ENCODE measurements around the gene DKKL1. TPM values are rescaled to one million over a fixed set of nuclear protein-coding genes. Genes with fewer than 3 reads are reported as not detected.

DKKL1 gene
- total and polyA plus RNA-seq, 7 experiments from 2014 or later = not detected

DNA sequence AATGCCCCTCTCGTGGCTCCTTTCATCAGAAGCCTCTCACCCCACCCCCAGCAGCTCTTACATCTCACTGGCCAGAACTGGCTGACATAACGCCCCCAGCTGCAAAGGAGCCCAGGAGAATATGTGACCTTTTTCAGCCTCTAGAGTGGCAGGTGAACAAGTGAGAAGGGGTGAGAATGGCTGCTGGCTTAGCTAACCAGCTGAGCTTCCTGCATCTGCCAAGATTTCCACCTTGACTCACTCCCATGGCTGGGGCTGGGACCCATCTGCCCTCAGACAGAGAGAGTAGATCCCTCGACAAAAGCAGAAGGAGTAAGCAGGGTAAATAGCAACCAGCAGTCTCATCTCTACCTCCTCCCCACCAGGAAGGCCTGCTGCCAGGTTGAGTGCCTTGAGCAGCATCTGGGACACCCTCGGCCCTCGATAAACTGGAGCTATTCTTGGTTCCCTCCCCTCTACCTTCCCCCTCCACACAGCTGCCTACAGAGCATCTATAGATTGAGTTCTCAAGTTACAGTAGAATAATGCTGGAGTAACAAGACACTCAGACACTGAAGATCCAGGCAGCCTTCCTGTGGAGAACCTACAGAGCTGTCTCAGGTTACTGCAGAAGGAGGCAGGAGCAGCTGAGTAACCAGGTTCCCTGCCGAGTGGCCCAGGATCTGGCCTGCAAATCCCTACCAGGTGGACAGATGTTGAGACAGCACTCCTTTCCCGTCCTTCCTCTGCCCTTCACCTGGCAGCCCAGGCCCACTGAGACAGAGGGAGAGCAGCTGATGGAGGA lies 39.9 kb downstream of the DKKL1 start:
- intact Hi-C loops (cut with micrococcal nuclease) = no loop called here
- DNase-seq (no peak), ATAC-seq (no peak)
- CTCF ChIA-PET = interaction anchor here (0.8 to 1.0 kb wide), 2 partner anchors 36 to 66 kb away, joined by 3 read pairs; no protein-coding TSS in a partner anchor
- peaks cover 14 to 55% (median 28%) of the 10 kb centered on the region in 7 donors for H3K4me1 Mint-ChIP-seq
- no peak overlapping the region for H3K4me3 ChIP-seq (ENCODE audit: low read length)
- no peak overlapping the region for H3K27ac ChIP-seq (ENCODE audit: low read depth, low read length)
- peaks cover 0 to 24% of the 10 kb centered on the region in 2 donors for H3K4me1 ChIP-seq (ENCODE audit: control insufficient read depth in 2 of 2, insufficient read depth in 2 of 2, low read length in 2 of 2)
- H3K27me3 ChIP-seq (ENCODE audit: control insufficient read depth in 2 of 2, insufficient read depth in 2 of 2, low read length in 2 of 2) = no peaks in the 10 kb centered on the region
- peaks cover 0 to 2% (median 0%) of the 10 kb centered on the region in 11 donors for H3K9me3 Mint-ChIP-seq
- H3K4me3 Mint-ChIP-seq = peak overlapping the region in 1 of 10 donors; percentile 16
- POLR2A ChIA-PET = interaction anchor here (1.1 kb wide), 1 partner anchor 9 kb away, joined by 3 read pairs; no protein-coding TSS in a partner anchor
- H3K9me3 ChIP-seq (ENCODE audit: control insufficient read depth in 2 of 3, low read length in 3 of 3) = no peaks in the 10 kb centered on the region
- peaks cover 0 to 4% (median 0%) of the 10 kb centered on the region in 5 donors for H3K27me3 Mint-ChIP-seq
- no peaks in the 10 kb centered on the region for H3K36me3 Mint-ChIP-seq
- H3K36me3 ChIP-seq (ENCODE audit: control insufficient read depth in 2 of 3, insufficient read depth in 3 of 3, low read length in 3 of 3) = no peaks in the 10 kb centered on the region
- H3K27ac Mint-ChIP-seq = peak overlapping the region in 3 of 9 donors; percentile 5 to 75 (median 36)

DNA sequence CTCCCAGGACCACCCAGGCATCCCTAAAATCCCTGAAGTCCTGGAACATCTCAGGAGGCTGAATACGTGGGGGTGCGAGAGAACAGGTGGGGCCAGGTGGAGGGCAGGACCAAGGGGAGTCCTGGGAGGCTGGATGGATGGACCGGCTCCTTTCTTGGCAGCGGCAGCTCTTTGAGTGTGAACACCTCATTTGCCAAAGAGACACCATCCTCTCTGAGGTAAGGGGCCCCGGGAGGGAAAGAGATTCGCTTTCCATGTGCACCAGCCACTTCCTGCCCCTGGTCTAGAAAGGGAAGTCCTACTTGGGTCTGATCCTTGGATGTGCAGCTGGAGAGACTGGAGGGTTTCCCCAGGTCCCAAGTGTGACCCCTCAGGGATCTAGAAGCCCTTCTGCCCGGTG lies 43.4 kb downstream of the DKKL1 start:
- H3K9me3 ChIP-seq (ENCODE audit: control insufficient read depth in 2 of 3, low read length in 3 of 3) = no peaks in the 10 kb centered on the region
- peak overlapping the region in 2 of 10 donors; percentile 56 to 74 for H3K4me3 Mint-ChIP-seq
- intact Hi-C loops (cut with micrococcal nuclease) = loop anchor here in 1 of 2 donors (5.0 kb wide), 1 partner anchor 35 kb away; the partner anchor contains the start of gene SLC17A7
- H3K27ac ChIP-seq (ENCODE audit: low read depth, low read length) = no peak overlapping the region
- ChIA-PET POLR2A (interaction anchor here (0.9 to 2.2 kb wide), 4 partner anchors 10 to 45 kb away, joined by 3 to 7 read pairs (median 5); no protein-coding TSS in a partner anchor), CTCF (interaction anchor here (1.8 kb wide), 1 partner anchor 10 kb away, joined by 4 read pairs; no protein-coding TSS in a partner anchor)
- peaks cover 0 to 6% (median 0%) of the 10 kb centered on the region in 5 donors for H3K36me3 Mint-ChIP-seq
- H3K27me3 Mint-ChIP-seq = peaks cover 0 to 4% (median 0%) of the 10 kb centered on the region in 5 donors
- H3K36me3 ChIP-seq (ENCODE audit: control insufficient read depth in 2 of 3, insufficient read depth in 3 of 3, low read length in 3 of 3) = no peaks in the 10 kb centered on the region
- ATAC-seq (no peak), DNase-seq (no peak)
- no peak overlapping the region for H3K4me3 ChIP-seq (ENCODE audit: low read length)
- H3K4me1 ChIP-seq (ENCODE audit: control insufficient read depth in 2 of 2, insufficient read depth in 2 of 2, low read length in 2 of 2) = peaks cover 16 to 37% of the 10 kb centered on the region in 2 donors
- no peak overlapping the region for H3K27ac Mint-ChIP-seq
- H3K9me3 Mint-ChIP-seq = no peaks in the 10 kb centered on the region
- no peaks in the 10 kb centered on the region for H3K27me3 ChIP-seq (ENCODE audit: control insufficient read depth in 2 of 2, insufficient read depth in 2 of 2, low read length in 2 of 2)
- H3K4me1 Mint-ChIP-seq = peaks cover 40 to 77% (median 52%) of the 10 kb centered on the region in 7 donors

- Mint-ChIP-seq H3K27ac (peak overlapping the region; percentile 1 to 92 (median 78)), H3K27me3 (peaks cover 0 to 4% (median 0%) of the 10 kb centered on the region in 5 donors), H3K4me1 (peaks cover 43 to 82% (median 56%) of the 10 kb centered on the region in 7 donors), H3K4me3 (peak overlapping the region in 8 of 10 donors; percentile 0 to 74 (median 48)), H3K36me3 (peaks cover 0 to 6% (median 0%) of the 10 kb centered on the region in 5 donors), H3K9me3 (peaks cover 0 to under 1% (median 0%) of the 10 kb centered on the region in 11 donors)
- Histone ChIP-seq H3K4me3 (ENCODE audit: low read length) (no peak overlapping the region), H3K4me1 (ENCODE audit: control insufficient read depth in 2 of 2, insufficient read depth in 2 of 2, low read length in 2 of 2) (peaks cover 16 to 39% of the 10 kb centered on the region in 2 donors), H3K27me3 (ENCODE audit: control insufficient read depth in 2 of 2, insufficient read depth in 2 of 2, low read length in 2 of 2) (no peaks in the 10 kb centered on the region), H3K36me3 (ENCODE audit: control insufficient read depth in 2 of 3, insufficient read depth in 3 of 3, low read length in 3 of 3) (no peaks in the 10 kb centered on the region), H3K27ac (ENCODE audit: low read depth, low read length) (no peak overlapping the region), H3K9me3 (ENCODE audit: control insufficient read depth in 2 of 3, low read length in 3 of 3) (no peaks in the 10 kb centered on the region)
- ChIA-PET POLR2A (interaction anchor here (0.9 to 2.2 kb wide), 4 partner anchors 11 to 45 kb away, joined by 3 to 8 read pairs (median 6); partner anchors contain the start of gene PTH2), CTCF (interaction anchor here (1.8 kb wide), 1 partner anchor 9 kb away, joined by 4 read pairs; no protein-coding TSS in a partner anchor)
- intact Hi-C loops (cut with micrococcal nuclease) = loop anchor here in 1 of 2 donors (2.0 to 5.0 kb wide), 2 partner anchors 17 to 35 kb away; partner anchors contain the start of genes GFY and SLC17A7
- no peak for DNase-seq
- ATAC-seq = no peak
Measured at GRCh38 chr19:49407482-49408015, 43.9 kb downstream of the DKKL1 start.

DNA sequence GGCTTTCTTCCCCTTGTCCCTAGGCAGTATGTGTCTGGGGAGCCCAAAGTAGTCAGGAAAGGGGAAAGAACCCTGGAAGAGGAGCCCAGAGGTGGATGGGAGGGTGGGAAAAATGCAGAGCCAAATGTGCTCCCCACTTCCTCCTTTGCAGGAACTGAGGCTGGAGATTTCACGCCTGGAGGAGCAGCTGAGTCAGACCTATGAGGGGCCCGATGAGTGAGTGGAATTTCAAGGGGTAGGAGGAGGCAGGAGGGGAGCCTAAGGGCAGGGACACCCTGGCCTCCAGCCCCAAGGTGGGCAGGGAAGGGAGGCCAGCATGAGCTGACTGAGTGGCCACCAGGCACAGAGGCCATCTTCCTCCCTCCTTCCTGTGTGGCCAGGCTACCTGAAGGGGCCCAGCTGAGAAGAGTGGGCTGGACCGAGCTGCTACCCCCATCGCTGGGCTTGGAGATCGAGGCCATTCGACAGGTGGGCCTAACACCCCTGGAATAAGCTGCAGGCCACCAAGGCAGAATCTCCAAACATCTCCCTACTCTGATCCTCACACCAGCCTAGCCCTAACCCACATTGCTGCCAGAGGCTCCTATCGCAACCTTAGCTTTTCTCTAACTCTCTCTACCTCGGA lies 45.3 kb downstream of the DKKL1 start:
- H3K9me3 Mint-ChIP-seq = peaks cover 0 to 2% (median 0%) of the 10 kb centered on the region in 11 donors
- H3K4me1 Mint-ChIP-seq = peaks cover 43 to 78% (median 56%) of the 10 kb centered on the region in 7 donors

DNA sequence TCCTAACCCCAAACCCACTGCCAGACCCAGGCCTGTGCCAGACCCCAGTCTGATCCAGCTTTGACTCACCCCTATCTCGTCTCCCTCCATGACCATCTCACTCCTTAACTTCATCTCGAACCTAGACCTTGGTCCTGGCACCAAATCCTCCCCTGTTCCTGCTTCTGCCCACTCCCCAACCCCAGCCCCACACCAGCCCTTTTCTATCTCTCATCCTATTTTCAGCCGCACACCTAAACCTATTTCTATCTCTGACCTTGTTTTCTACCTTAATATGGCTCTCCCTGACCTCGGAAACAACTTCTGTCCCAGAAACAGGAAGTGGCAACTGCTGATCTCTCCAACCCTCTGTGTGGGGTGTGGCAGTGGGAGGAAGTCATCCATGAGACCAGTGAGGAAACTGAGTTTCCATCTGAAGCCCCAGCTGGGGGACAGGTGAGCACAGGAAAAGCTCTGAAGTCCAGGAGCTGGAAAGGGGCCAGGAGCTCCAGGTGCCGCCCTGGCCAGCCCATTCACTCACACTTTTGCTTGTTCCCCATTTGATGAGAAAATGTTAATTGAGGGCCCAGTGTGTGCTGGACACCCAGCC lies 45.9 kb downstream of the DKKL1 start:
- peak overlapping the region; percentile 77 to 91 (median 84) for H3K27ac Mint-ChIP-seq
- peak overlapping the region; percentile 1 for H3K4me3 ChIP-seq (ENCODE audit: low read length)
- no peaks in the 10 kb centered on the region for H3K36me3 ChIP-seq (ENCODE audit: control insufficient read depth in 2 of 3, insufficient read depth in 3 of 3, low read length in 3 of 3)
- H3K27me3 Mint-ChIP-seq = peaks cover 0 to 4% (median 0%) of the 10 kb centered on the region in 5 donors
- peaks cover 0 to 2% (median 0%) of the 10 kb centered on the region in 11 donors for H3K9me3 Mint-ChIP-seq
- H3K9me3 ChIP-seq (ENCODE audit: control insufficient read depth in 2 of 3, low read length in 3 of 3) = no peaks in the 10 kb centered on the region
- H3K27me3 ChIP-seq (ENCODE audit: control insufficient read depth in 2 of 2, insufficient read depth in 2 of 2, low read length in 2 of 2) = no peaks in the 10 kb centered on the region
- CTCF ChIA-PET = interaction anchor here (0.6 to 1.3 kb wide), 3 partner anchors 27 to 1004 kb away, joined by 3 read pairs; no protein-coding TSS in a partner anchor
- POLR2A ChIA-PET = interaction anchor here (1.0 to 2.1 kb wide), 4 partner anchors 10 to 63 kb away, joined by 3 to 8 read pairs (median 5); partner anchors contain the start of genes PIH1D1 and PTH2
- H3K4me1 ChIP-seq (ENCODE audit: control insufficient read depth in 2 of 2, insufficient read depth in 2 of 2, low read length in 2 of 2) = peaks cover 16 to 39% of the 10 kb centered on the region in 2 donors
- peaks cover 0 to 6% (median 0%) of the 10 kb centered on the region in 5 donors for H3K36me3 Mint-ChIP-seq
- H3K4me1 Mint-ChIP-seq = peaks cover 43 to 72% (median 56%) of the 10 kb centered on the region in 7 donors
- peak overlapping the region; percentile 6 for H3K27ac ChIP-seq (ENCODE audit: low read depth, low read length)
- intact Hi-C loops (cut with micrococcal nuclease) = loop anchor here in 1 of 2 donors (2.0 to 5.0 kb wide), 2 partner anchors 15 to 33 kb away; partner anchors contain the start of genes GFY and SLC17A7
- peak in 1 of 9 donors; percentile 24 for DNase-seq
- ATAC-seq = peak; percentile 66
- H3K4me3 Mint-ChIP-seq = peak overlapping the region; percentile 34 to 86 (median 68)

More for the DNA sequence above, 45.3 kb downstream of the DKKL1 start:
- Histone ChIP-seq H3K36me3 (ENCODE audit: control insufficient read depth in 2 of 3, insufficient read depth in 3 of 3, low read length in 3 of 3) (no peaks in the 10 kb centered on the region), H3K4me1 (ENCODE audit: control insufficient read depth in 2 of 2, insufficient read depth in 2 of 2, low read length in 2 of 2) (peaks cover 16 to 39% of the 10 kb centered on the region in 2 donors), H3K4me3 (ENCODE audit: low read length) (peak overlapping the region; percentile 1), H3K9me3 (ENCODE audit: control insufficient read depth in 2 of 3, low read length in 3 of 3) (no peaks in the 10 kb centered on the region), H3K27ac (ENCODE audit: low read depth, low read length) (peak overlapping the region; percentile 6), H3K27me3 (ENCODE audit: control insufficient read depth in 2 of 2, insufficient read depth in 2 of 2, low read length in 2 of 2) (no peaks in the 10 kb centered on the region)
- ATAC-seq = no peak
- peaks cover 0 to 6% (median 0%) of the 10 kb centered on the region in 5 donors for H3K36me3 Mint-ChIP-seq
- intact Hi-C loops (cut with micrococcal nuclease) = loop anchor here in 1 of 2 donors (2.0 to 5.0 kb wide), 2 partner anchors 16 to 33 kb away; partner anchors contain the start of genes GFY and SLC17A7
- ChIA-PET POLR2A (interaction anchor here (1.0 to 2.1 kb wide), 2 partner anchors 14 to 43 kb away, joined by 3 to 8 read pairs; partner anchors contain the start of genes PIH1D1 and PTH2), CTCF (interaction anchor here (0.8 to 1.3 kb wide), 2 partner anchors 27 to 43 kb away, joined by 3 read pairs; no protein-coding TSS in a partner anchor)
- peaks cover 0 to 4% (median 0%) of the 10 kb centered on the region in 5 donors for H3K27me3 Mint-ChIP-seq
- DNase-seq = no peak
- H3K4me3 Mint-ChIP-seq = peak overlapping the region; percentile 34 to 86 (median 68)
- H3K27ac Mint-ChIP-seq = peak overlapping the region; percentile 77 to 92 (median 84)
